Measurements from ENCODE around the gene PHKG1.

DNA sequence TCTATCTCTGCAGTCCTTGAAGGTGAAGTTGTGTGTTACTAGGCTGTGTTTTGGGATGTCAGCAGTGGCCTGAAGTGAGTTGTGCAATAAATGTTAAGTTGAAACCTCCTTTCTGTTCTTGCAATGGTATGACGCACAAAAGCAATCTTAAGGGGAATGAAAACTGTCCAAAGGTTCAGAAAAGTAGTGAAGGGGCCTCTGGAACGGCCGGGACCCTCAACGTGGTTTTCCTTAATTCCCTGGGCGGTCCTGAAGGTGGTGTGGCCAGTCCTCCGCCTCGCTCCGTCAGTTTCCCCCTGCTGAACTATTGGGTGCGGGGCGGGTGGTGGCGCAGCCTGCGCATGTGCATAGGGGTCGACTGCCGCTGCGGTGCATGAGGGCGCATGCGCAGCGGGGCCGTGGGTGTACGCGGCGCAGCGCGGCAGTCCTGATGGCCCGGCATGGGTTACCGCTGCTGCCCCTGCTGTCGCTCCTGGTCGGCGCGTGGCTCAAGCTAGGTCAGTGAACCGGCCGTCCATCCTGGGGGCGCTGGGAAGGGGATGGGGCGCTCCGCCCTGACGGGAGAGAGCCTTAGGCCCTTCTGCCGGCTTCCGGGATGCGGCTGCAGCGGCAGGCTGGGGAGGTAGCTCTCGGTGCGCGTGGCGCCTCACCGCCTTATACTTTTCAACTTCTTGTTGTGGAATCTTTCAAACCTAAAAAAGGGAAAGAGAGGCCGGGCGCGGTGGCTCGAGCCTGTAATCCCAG is 28.7 kb downstream of the PHKG1 start, which contains the start of gene SUMF2:
- TF ChIP-seq, protein P1, sequence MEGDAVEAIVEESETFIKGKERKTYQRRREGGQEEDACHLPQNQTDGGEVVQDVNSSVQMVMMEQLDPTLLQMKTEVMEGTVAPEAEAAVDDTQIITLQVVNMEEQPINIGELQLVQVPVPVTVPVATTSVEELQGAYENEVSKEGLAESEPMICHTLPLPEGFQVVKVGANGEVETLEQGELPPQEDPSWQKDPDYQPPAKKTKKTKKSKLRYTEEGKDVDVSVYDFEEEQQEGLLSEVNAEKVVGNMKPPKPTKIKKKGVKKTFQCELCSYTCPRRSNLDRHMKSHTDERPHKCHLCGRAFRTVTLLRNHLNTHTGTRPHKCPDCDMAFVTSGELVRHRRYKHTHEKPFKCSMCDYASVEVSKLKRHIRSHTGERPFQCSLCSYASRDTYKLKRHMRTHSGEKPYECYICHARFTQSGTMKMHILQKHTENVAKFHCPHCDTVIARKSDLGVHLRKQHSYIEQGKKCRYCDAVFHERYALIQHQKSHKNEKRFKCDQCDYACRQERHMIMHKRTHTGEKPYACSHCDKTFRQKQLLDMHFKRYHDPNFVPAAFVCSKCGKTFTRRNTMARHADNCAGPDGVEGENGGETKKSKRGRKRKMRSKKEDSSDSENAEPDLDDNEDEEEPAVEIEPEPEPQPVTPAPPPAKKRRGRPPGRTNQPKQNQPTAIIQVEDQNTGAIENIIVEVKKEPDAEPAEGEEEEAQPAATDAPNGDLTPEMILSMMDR (IDR thresholded peaks at IDR 0.05; ENCODE audit: insufficient read depth, low read length), result no peak
- TF ChIP-seq, protein P2, sequence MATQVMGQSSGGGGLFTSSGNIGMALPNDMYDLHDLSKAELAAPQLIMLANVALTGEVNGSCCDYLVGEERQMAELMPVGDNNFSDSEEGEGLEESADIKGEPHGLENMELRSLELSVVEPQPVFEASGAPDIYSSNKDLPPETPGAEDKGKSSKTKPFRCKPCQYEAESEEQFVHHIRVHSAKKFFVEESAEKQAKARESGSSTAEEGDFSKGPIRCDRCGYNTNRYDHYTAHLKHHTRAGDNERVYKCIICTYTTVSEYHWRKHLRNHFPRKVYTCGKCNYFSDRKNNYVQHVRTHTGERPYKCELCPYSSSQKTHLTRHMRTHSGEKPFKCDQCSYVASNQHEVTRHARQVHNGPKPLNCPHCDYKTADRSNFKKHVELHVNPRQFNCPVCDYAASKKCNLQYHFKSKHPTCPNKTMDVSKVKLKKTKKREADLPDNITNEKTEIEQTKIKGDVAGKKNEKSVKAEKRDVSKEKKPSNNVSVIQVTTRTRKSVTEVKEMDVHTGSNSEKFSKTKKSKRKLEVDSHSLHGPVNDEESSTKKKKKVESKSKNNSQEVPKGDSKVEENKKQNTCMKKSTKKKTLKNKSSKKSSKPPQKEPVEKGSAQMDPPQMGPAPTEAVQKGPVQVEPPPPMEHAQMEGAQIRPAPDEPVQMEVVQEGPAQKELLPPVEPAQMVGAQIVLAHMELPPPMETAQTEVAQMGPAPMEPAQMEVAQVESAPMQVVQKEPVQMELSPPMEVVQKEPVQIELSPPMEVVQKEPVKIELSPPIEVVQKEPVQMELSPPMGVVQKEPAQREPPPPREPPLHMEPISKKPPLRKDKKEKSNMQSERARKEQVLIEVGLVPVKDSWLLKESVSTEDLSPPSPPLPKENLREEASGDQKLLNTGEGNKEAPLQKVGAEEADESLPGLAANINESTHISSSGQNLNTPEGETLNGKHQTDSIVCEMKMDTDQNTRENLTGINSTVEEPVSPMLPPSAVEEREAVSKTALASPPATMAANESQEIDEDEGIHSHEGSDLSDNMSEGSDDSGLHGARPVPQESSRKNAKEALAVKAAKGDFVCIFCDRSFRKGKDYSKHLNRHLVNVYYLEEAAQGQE (IDR thresholded peaks at IDR 0.05; ENCODE audit: insufficient replicate concordance, low read depth), result no peak
- TF ChIP-seq GABPA (IDR thresholded peaks at IDR 0.05; ENCODE audit: low read depth), result no peak
